H1 (cell line): Measurements from ENCODE around the gene MAPKAPK5. TPM values are rescaled to one million over a fixed set of nuclear protein-coding genes. Genes with fewer than 3 reads are reported as not detected.

Experiments
- CTCF ChIA-PET: fragments of 300-600 bp; sonication (Branson Sonifier 250); formaldehyde crosslinking; loops from one replicate; lab custom pipeline; 2021; ENCODE audit not compliant: partially characterized antibody; lab: Charles Lee
- POLR2A ChIA-PET: fragments of 300-600 bp; sonication (Branson Sonifier 250); formaldehyde crosslinking; loops from one replicate; lab custom pipeline; 2021; ENCODE audit warnings: inconsistent platforms; ENCODE audit not compliant: partially characterized antibody; lab: Charles Lee
- DNase-seq, 2 experiments: peaks; one replicate each; pipeline versions ENCODE4 v3.0.0 to v3.0.0-alpha.2; 2010 to 2022; ENCODE audit warnings: low spot score in 2 of 2, low read depth in 1 of 2, mixed read lengths in 1 of 2
- FAIRE-seq: peaks from 2 replicates; lab custom pipeline; 2011; peaks lifted over from hg19 to GRCh38; lab: Jason Lieb, UNC
- H2AFZ ChIP-seq: 2 replicates; pipeline ENCODE4 v1.8.1; 2012; ENCODE audit warnings: low read length, inconsistent platforms
- H2AK5ac ChIP-seq: 2 replicates; pipeline ENCODE4 v1.6.1; 2013; ENCODE audit warnings: low read depth, low read length
- H2BK120ac ChIP-seq: replicated peaks from 2 replicates; pipeline ENCODE3; 2013; ENCODE audit warnings: low read depth, low read length, inconsistent platforms
- H2BK12ac ChIP-seq: 2 replicates; pipeline ENCODE4 v1.6.1; 2013; ENCODE audit warnings: low read depth, low read length
- H2BK15ac ChIP-seq: 2 replicates; pipeline ENCODE4 v1.6.1; 2013; ENCODE audit warnings: low read length
- H2BK20ac ChIP-seq: 2 replicates; pipeline ENCODE4 v1.6.1; 2013; ENCODE audit warnings: low read length
- H2BK5ac ChIP-seq: 2 replicates; pipeline ENCODE4 v1.6.1; 2013; ENCODE audit warnings: low read depth, low read length
- H3K14ac ChIP-seq: 2 replicates; pipeline ENCODE4 v1.6.1; 2013; ENCODE audit warnings: inconsistent platforms; ENCODE audit not compliant: insufficient read length
- H3K18ac ChIP-seq: 2 replicates; pipeline ENCODE4 v1.6.1; 2013; ENCODE audit warnings: low read length; ENCODE audit errors: extremely low read depth
- H3K23ac ChIP-seq: 2 replicates; pipeline ENCODE4 v1.6.1; 2013; ENCODE audit warnings: inconsistent platforms; ENCODE audit not compliant: insufficient read length
- H3K23me2 ChIP-seq: 2 replicates; pipeline ENCODE4 v1.6.1; 2013; ENCODE audit warnings: low read depth, low read length
- H3K27ac ChIP-seq: 2 replicates; pipeline ENCODE4 v1.6.1; 2011; ENCODE audit warnings: low read depth, low read length, inconsistent platforms
- H3K27me3 ChIP-seq, 4 experiments: replicated peaks in 1 of 4; 1 replicate in 1 of 4; 2 replicates in 3 of 4; pipeline versions ENCODE4 v1.6.1 to v1.8.1; 2011 to 2013; ENCODE audit warnings: low read length in 3 of 4, mild to moderate bottlenecking in 3 of 4, inconsistent platforms in 2 of 4, mixed read lengths in 2 of 4, moderate library complexity in 1 of 4; ENCODE audit not compliant: control insufficient read depth in 3 of 4, insufficient read depth in 3 of 4; ENCODE audit errors: extremely low read depth in 1 of 4
- H3K36me3 ChIP-seq, 4 experiments: 2 replicates each; pipeline versions ENCODE4 v1.6.1 to v1.8.1; 2011 to 2013; ENCODE audit warnings: mild to moderate bottlenecking in 4 of 4, low read length in 3 of 4, moderate library complexity in 2 of 4, control low read depth in 1 of 4, inconsistent platforms in 1 of 4; ENCODE audit not compliant: insufficient read depth in 4 of 4, control insufficient read depth in 2 of 4
- H3K4ac ChIP-seq: replicated peaks from 2 replicates; pipeline ENCODE3; 2013; ENCODE audit warnings: low read length, low read depth, mixed read lengths, inconsistent platforms; ENCODE audit not compliant: insufficient read length
- H3K4me1 ChIP-seq, 4 experiments: replicated peaks in 1 of 4; 1 replicate in 1 of 4; 2 replicates in 3 of 4; pipeline versions ENCODE4 v1.6.1 to v1.8.1; 2011 to 2013; ENCODE audit warnings: low read length in 3 of 4, inconsistent platforms in 2 of 4, mixed read lengths in 1 of 4; ENCODE audit not compliant: insufficient read depth in 4 of 4, control insufficient read depth in 3 of 4
- H3K4me2 ChIP-seq, 2 experiments: 2 replicates each; pipeline versions ENCODE4 v1.6.1 to v1.8.1; 2011 to 2013; ENCODE audit warnings: low read depth in 2 of 2, low read length in 2 of 2, control low read depth in 1 of 2, inconsistent platforms in 1 of 2, mild to moderate bottlenecking in 1 of 2; ENCODE audit not compliant: insufficient read depth in 1 of 2
- H3K4me3 ChIP-seq, 4 experiments: fragments of 200-600, 300-600 bp in 1 of 4; sonication (generic), shearing (Covaris generic), sonication (Bioruptor Twin) in 1 of 4; 2 replicates each; pipeline versions ENCODE4 v1.5.1 to v1.8.1; 2011 to 2016; ENCODE audit warnings: low read length in 4 of 4, low read depth in 3 of 4, control low read depth in 2 of 4, inconsistent platforms in 2 of 4, mild to moderate bottlenecking in 2 of 4, mixed read lengths in 1 of 4, moderate library complexity in 1 of 4; ENCODE audit not compliant: insufficient read depth in 2 of 4; ENCODE audit errors: extremely low read depth in 1 of 4
- H3K56ac ChIP-seq: replicated peaks from 2 replicates; pipeline ENCODE3; 2013; ENCODE audit warnings: low read depth, mild to moderate bottlenecking, mixed read lengths, low read length, inconsistent platforms; ENCODE audit not compliant: insufficient read length
- H3K79me1 ChIP-seq: 2 replicates; pipeline ENCODE4 v1.6.1; 2013; ENCODE audit warnings: low read depth, low read length, control low read depth
- H3K79me2 ChIP-seq, 2 experiments: 2 replicates each; pipeline versions ENCODE4 v1.6.1 to v1.8.1; 2012 to 2013; ENCODE audit warnings: low read length in 2 of 2, mild to moderate bottlenecking in 2 of 2, inconsistent platforms in 1 of 2; ENCODE audit not compliant: insufficient read depth in 2 of 2, control insufficient read depth in 1 of 2
- H3K9ac ChIP-seq, 4 experiments: replicated peaks in 1 of 4; 1 replicate in 1 of 4; 2 replicates in 3 of 4; pipeline versions ENCODE4 v1.6.1 to v1.8.1; 2011 to 2013; ENCODE audit warnings: low read depth in 3 of 4, low read length in 3 of 4, control low read depth in 2 of 4, mild to moderate bottlenecking in 2 of 4, moderate library complexity in 2 of 4, inconsistent platforms in 1 of 4; ENCODE audit errors: extremely low read depth in 1 of 4
- H3K9me3 ChIP-seq, 2 experiments: 2 replicates each; pipeline versions ENCODE4 v1.6.1 to v1.8.1; 2012 to 2013; ENCODE audit warnings: mild to moderate bottlenecking in 2 of 2, moderate library complexity in 2 of 2, control low read depth in 1 of 2, inconsistent platforms in 1 of 2, low read depth in 1 of 2, low read length in 1 of 2, mixed read lengths in 1 of 2; ENCODE audit not compliant: insufficient read depth in 2 of 2
- H4K20me1 ChIP-seq, 2 experiments: replicated peaks in 1 of 2; 2 replicates each; pipeline versions ENCODE3 to v1.8.1; 2011 to 2013; ENCODE audit warnings: inconsistent platforms in 2 of 2, low read length in 2 of 2, mild to moderate bottlenecking in 1 of 2; ENCODE audit not compliant: insufficient read depth in 2 of 2, control insufficient read depth in 1 of 2
- H4K5ac ChIP-seq: 2 replicates; pipeline ENCODE4 v1.6.1; 2013; ENCODE audit warnings: low read length, low read depth, mixed read lengths, inconsistent platforms; ENCODE audit not compliant: insufficient read length
- H4K8ac ChIP-seq: 2 replicates; pipeline ENCODE4 v1.8.0; 2013; ENCODE audit warnings: mild to moderate bottlenecking, moderate library complexity, low read length, inconsistent platforms; ENCODE audit not compliant: insufficient read depth; ENCODE audit errors: extremely low read depth
- H4K91ac ChIP-seq: replicated peaks from 2 replicates; pipeline ENCODE3; 2013; ENCODE audit warnings: low read length, mixed read lengths, inconsistent platforms; ENCODE audit not compliant: insufficient read length
- CHD1 ChIP-seq: IDR thresholded peaks from 2 replicates; pipeline ENCODE4 v1.6.1; 2012; ENCODE audit warnings: low read depth, low read length, improper control_type of control experiment
- GABPA ChIP-seq: IDR thresholded peaks from 2 replicates; pipeline ENCODE4 v1.6.1; 2011; ENCODE audit warnings: mild to moderate bottlenecking, low read length, moderate library complexity, borderline replicate concordance; ENCODE audit not compliant: insufficient read depth
- JUN ChIP-seq: IDR thresholded peaks from 2 replicates; pipeline ENCODE4 v1.6.1; 2011; ENCODE audit warnings: low read depth, mild to moderate bottlenecking, improper control_type of control experiment, low read length
- KDM5A ChIP-seq: fragments of 200-600 bp; IDR thresholded peaks from 2 replicates; pipeline ENCODE4 v1.7.1; 2012; ENCODE audit warnings: mild to moderate bottlenecking, low read length, inconsistent platforms, mixed read lengths
- RAD21 ChIP-seq, 2 experiments: IDR thresholded peaks in 1 of 2; conservative IDR thresholded peaks in 1 of 2; 2 replicates each; pipeline ENCODE4 v1.6.1; 2011; ENCODE audit warnings: low read depth in 2 of 2, low read length in 2 of 2, improper control_type of control experiment in 1 of 2, inconsistent platforms in 1 of 2, mild to moderate bottlenecking in 1 of 2, moderate library complexity in 1 of 2
- RNF2 ChIP-seq: fragments of 200-900, 300-1000 bp; sonication (generic); IDR thresholded peaks from 2 replicates; pipeline ENCODE4 v1.7.1; 2016; ENCODE audit warnings: borderline replicate concordance, low read depth, mild to moderate bottlenecking, antibody characterized with exemption, low read length; ENCODE audit not compliant: poor library complexity, severe bottlenecking; ENCODE audit errors: missing control alignments
- SP2 ChIP-seq: IDR thresholded peaks from 2 replicates; pipeline ENCODE4 v1.6.1; 2012; ENCODE audit warnings: mild to moderate bottlenecking, low read length, inconsistent platforms
- SP4 ChIP-seq: IDR thresholded peaks from 2 replicates; pipeline ENCODE4 v1.6.1; 2012; ENCODE audit warnings: low read length, inconsistent platforms
- TAF7 ChIP-seq: optimal IDR thresholded peaks from 2 replicates; pipeline ENCODE3; 2011; ENCODE audit warnings: low read depth, mild to moderate bottlenecking, inconsistent platforms, low read length, moderate library complexity, borderline replicate concordance
- TBP ChIP-seq: IDR thresholded peaks from 2 replicates; pipeline ENCODE4 v1.6.1; 2011; ENCODE audit warnings: low read depth, low read length, improper control_type of control experiment
- YY1 ChIP-seq: IDR thresholded peaks from 2 replicates; pipeline ENCODE4 v1.6.1; 2011; ENCODE audit warnings: low read depth, mild to moderate bottlenecking, low read length
- WGBS, 2 experiments: shearing (Covaris generic) in 1 of 2; methylation state at CpG; one replicate each; pipeline versions ENCODE4 v1.1.6 to v1.1.7; 2013 to 2015; ENCODE audit warnings: low lambda C conversion rate in 2 of 2, mixed read lengths in 2 of 2, inconsistent platforms in 1 of 2, low coverage in 1 of 2, missing lambda C conversion rate in 1 of 2; ENCODE audit not compliant: insufficient replicate concordance in 2 of 2, insufficient coverage in 1 of 2, insufficient read length in 1 of 2; ENCODE audit errors: extremely low coverage in 1 of 2, missing lambda C conversion rate in 1 of 2; 5-methylcytosine and 5-hydroxymethylcytosine counted together
- polyA plus RNA-seq, 7 experiments: library from polyadenylated mRNA; depleted of rRNA in 3 of 7; stranded (reverse) in 5 of 7; unstranded in 2 of 7; fragments of >200 nt in 5 of 7; fragments of 200-250 nt in 2 of 7; gene quantifications; 1 replicate in 5 of 7; 2 replicates in 1 of 7; 4 replicates in 1 of 7; pipeline versions ENCODE4 v1.2.1 to v1.2.3, GENCODE V29; 2011 to 2013; ENCODE audit warnings: missing spikeins in 2 of 7, mixed read lengths in 2 of 7
- total RNA-seq: library from RNA; stranded (reverse); fragmentation: NEBNext Ultra II Directional; extraction: Animal tissue kit (Norgen Biotek cat#: 25700); gene quantifications from 2 replicates; pipeline ENCODE4 v1.2.1, GENCODE V29; 2021
- TF ChIP-seq, protein P1 (sequence below): IDR thresholded peaks from 2 replicates; pipeline ENCODE4 v1.6.1; 2011; ENCODE audit warnings: low read length, improper control_type of control experiment
- TF ChIP-seq, protein P2 (sequence below): IDR thresholded peaks from 2 replicates; pipeline ENCODE4 v1.6.1; 2012; ENCODE audit warnings: inconsistent platforms

The MAPKAPK5 gene
- total and polyA plus RNA-seq, 2 of the 8 experiments (the other 6 are each of a cell fraction or from before 2014, with no cell fraction given): 40.0 to 91.5 TPM

DNA sequence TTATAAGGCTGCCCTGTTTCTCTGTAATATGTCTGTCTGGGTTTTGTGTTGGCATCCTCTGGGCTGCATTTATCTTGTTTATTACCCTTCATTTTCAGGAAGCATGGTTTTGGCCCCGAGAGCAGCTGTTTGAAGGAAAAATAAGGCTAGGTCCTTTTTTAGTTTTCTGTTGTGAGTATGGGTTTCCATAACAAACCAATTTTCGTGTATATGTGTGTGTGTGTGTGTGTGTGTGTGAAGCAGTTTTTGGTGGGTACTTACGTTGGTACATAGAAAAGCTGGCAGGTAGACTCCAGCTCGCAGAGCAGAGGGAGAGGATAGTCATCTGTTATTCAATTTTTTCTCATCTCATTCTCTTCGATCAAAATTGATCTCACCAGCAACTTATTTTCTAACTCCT is 52.5 kb downstream of the MAPKAPK5 start:
- Histone ChIP-seq H3K9ac (no peak overlapping the region), H4K8ac (no peak overlapping the region), H3K4me2 (no peak overlapping the region), H3K23me2 (no peaks in the 10 kb centered on the region), H4K20me1 (peaks cover 0 to 3% of the 10 kb centered on the region in 2 experiments), H2BK15ac (no peak overlapping the region), H2AFZ (no peak overlapping the region), H3K36me3 (peaks cover 19 to 63% (median 48%) of the 10 kb centered on the region in 4 experiments), H3K79me2 (no peaks in the 10 kb centered on the region), H3K27me3 (no peaks in the 10 kb centered on the region), H3K56ac (no peak overlapping the region), H3K14ac (no peak overlapping the region), H3K4me3 (no peak overlapping the region), H3K9me3 (no peaks in the 10 kb centered on the region), H3K27ac (no peak overlapping the region), H3K79me1 (no peaks in the 10 kb centered on the region), H2BK5ac (no peak overlapping the region), H4K5ac (no peak overlapping the region), H2BK120ac (no peak overlapping the region), H3K4ac (no peak overlapping the region), H2BK20ac (no peak overlapping the region), H2BK12ac (no peak overlapping the region), H2AK5ac (no peak overlapping the region), H3K23ac (no peak overlapping the region), H4K91ac (no peak overlapping the region), H3K18ac (no peak overlapping the region), H3K4me1 (no peaks in the 10 kb centered on the region)
- ChIA-PET CTCF (no interaction called here), POLR2A (interaction anchor here (0.6 to 1.2 kb wide), 3 partner anchors 18 to 81 kb away, joined by 3 to 5 read pairs (median 4); no protein-coding TSS in a partner anchor)
- FAIRE-seq (no peak), DNase-seq (no peak)
- WGBS, 2 experiments: 93% methylated on average over 5 of the region's 5 CpGs; no CpG with 5 or more reads in 1 of the 2 experiments
- TF ChIP-seq, protein P1, sequence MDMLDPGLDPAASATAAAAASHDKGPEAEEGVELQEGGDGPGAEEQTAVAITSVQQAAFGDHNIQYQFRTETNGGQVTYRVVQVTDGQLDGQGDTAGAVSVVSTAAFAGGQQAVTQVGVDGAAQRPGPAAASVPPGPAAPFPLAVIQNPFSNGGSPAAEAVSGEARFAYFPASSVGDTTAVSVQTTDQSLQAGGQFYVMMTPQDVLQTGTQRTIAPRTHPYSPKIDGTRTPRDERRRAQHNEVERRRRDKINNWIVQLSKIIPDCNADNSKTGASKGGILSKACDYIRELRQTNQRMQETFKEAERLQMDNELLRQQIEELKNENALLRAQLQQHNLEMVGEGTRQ: no peak
- no peak for TF ChIP-seq RNF2
- no peak for TF ChIP-seq RAD21 (IDR thresholded peaks at IDR 0.05 in 1 of 2, conservative IDR thresholded peaks at IDR 0.05 in 1 of 2; ENCODE audit: low read depth in 2 of 2, low read length in 2 of 2)
- TF ChIP-seq CHD1: no peak
- TF ChIP-seq GABPA: no peak
- no peak for TF ChIP-seq TBP
- TF ChIP-seq, protein P2, sequence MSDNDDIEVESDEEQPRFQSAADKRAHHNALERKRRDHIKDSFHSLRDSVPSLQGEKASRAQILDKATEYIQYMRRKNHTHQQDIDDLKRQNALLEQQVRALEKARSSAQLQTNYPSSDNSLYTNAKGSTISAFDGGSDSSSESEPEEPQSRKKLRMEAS: no peak
- no peak for TF ChIP-seq SP4
- TF ChIP-seq SP2: no peak
- no peak for TF ChIP-seq KDM5A
- no peak for TF ChIP-seq TAF7
- no peak for TF ChIP-seq YY1
- TF ChIP-seq JUN: no peak
